VCaP (cell line): ENCODE measurements around the gene JPH2.
"Not testable (repeated sequence)": the region's sequence is repeated elsewhere in the genome, so short reads cannot be mapped to it uniquely, and the experiment has no call there.

Experiments
- H3K27ac ChIP-seq: fragments of 450-650 bp; 2 replicates; pipeline ENCODE4 v1.5.1; 2017
- CTCF ChIP-seq: fragments of 450-650 bp; conservative IDR thresholded peaks from 2 replicates; pipeline ENCODE4 v1.5.1; 2017; ENCODE audit warnings: mild to moderate bottlenecking, moderate library complexity

JPH2 gene

GRCh38 chr20:44129911-44130718 is 56.9 kb downstream of the JPH2 start:
- H3K27ac ChIP-seq: no peak overlapping the region
- no peak for TF ChIP-seq CTCF

DNA sequence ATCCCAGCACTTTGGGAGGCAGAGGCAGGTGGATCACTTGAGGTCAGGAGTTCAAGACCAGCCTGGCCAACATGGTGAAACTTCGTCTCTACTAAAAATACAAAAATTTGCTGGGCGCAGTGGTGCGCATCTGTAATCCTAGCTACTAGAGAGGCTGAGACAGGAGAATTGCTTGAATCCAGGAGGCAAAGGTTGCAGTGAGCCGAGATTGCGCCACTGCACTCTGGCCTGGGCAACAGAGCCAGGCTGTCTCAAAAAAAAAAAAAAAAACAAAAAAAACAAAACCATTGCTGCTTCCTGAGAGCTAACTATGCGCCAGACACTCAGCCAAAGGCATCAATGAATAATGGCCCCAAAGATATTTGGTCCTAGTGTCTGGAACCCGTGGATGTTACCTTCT is 57.7 kb downstream of the JPH2 start:
- H3K27ac ChIP-seq: not testable (repeated sequence)

DNA sequence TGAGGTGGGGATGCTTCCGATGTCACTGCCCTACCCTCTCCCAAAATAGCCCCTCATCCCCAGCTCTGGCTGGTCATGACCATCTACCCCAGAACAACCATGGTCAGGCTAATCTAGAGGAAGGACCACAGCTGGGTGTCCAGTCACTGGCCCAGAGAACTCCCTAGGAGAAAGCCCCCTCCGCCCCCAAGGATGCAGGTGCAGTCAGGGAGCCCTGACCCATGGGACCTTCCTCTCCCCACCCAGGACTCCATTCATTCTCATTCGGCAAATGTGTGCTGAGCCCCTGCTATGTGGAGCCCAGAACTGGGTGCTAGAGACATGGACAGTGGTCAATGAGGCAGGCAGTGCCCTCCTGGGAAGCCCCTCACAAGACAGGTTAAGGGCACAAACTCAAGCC is 60.5 kb downstream of the JPH2 start:
- H3K27ac ChIP-seq: no peak overlapping the region
- TF ChIP-seq CTCF: no peak

DNA sequence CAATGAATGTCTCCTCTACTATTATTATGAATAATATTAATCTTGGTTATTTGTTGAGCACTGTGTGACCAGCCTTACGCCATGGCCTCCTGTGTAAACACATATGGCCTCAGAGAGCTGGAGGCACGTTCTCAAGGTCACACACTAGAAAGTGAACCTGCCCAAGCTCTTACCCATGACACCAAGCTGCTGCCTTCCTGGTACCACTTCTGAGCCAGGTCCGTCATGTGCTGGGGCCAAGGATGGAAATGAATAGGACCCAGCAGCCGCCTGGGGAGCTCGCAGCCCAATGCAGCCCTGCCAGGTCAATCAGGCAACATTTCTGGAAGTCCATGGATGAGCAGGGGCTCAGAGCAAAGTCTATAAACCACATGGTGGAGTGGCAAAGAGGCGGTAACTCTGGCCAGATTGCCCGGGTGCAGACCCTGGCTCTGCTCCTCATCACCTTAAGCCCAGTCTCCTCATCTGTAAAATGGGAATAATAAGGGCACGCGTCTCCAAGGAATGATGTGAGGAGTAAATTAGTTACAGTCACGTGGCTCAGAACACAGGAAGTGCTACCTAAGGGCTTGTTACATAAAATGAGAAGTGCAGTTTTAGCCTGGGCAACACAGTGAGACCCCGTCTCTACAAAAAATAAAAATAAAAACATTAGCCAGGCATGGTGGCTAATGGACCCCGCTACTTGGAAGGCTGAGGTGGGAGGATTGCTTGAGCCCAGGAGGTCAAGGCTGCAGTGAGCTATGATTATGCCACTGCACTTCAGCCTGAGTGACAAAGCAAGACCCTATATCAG is 61.5 kb downstream of the JPH2 start:
- no peak for TF ChIP-seq CTCF
- H3K27ac ChIP-seq: no peak overlapping the region

- no peak for TF ChIP-seq CTCF
- H3K27ac ChIP-seq: no peak overlapping the region
Measured at GRCh38 chr20:44123874-44124535, 63.0 kb downstream of the JPH2 start.

- no peak overlapping the region for H3K27ac ChIP-seq
- TF ChIP-seq CTCF: no peak
Measured at GRCh38 chr20:44123251-44123650, 63.7 kb downstream of the JPH2 start.

GRCh38 chr20:44120676-44121425 is 66.1 kb downstream of the JPH2 start:
- TF ChIP-seq CTCF: no peak
- no peak overlapping the region for H3K27ac ChIP-seq
